HG02571 (cell line): ENCODE measurements around the gene ATP1B2.
A peak's percentile ranks its signal among the peaks of the same experiment; 100 is the strongest.

Experiments used
- ATAC-seq: cut with Tn5 transposase; IDR thresholded peaks from one replicate; pipeline ENCODE4 v1.9.1; 2021; ENCODE audit warnings: mild to moderate bottlenecking, moderate library complexity; ENCODE audit not compliant: unreplicated experiment

The ATP1B2 gene

GRCh38 chr17:7677388-7678067 lies 26.8 kb downstream of the ATP1B2 start:
- no peak for ATAC-seq

GRCh38 chr17:7684851-7685532 lies 34.3 kb downstream of the ATP1B2 start:
- ATAC-seq: no peak

- ATAC-seq: peak; percentile 40
Measured at GRCh38 chr17:7685533-7686221, 35.0 kb downstream of the ATP1B2 start.

GRCh38 chr17:7686222-7687071 lies 35.7 kb downstream of the ATP1B2 start:
- peak; percentile 38 for ATAC-seq

- ATAC-seq: no peak
Measured at GRCh38 chr17:7687072-7687907, 36.6 kb downstream of the ATP1B2 start, which contains the start of gene TP53. Gene TP53 (minus strand): TSS chr17:7687490. CDS start chr17:7676594, 10,896 bp downstream.

GRCh38 chr17:7687908-7688807 lies 37.4 kb downstream of the ATP1B2 start, which contains the start of gene WRAP53:
Gene WRAP53 (plus strand): TSS chr17:7688477. CDS start chr17:7688649, 172 bp downstream.
- peak; percentile 56 for ATAC-seq

GRCh38 chr17:7688808-7689316 lies 38.1 kb downstream of the ATP1B2 start:
- ATAC-seq: no peak

GRCh38 chr17:7695586-7695985 lies 44.9 kb downstream of the ATP1B2 start:
- no peak for ATAC-seq

- no peak for ATAC-seq
Measured at GRCh38 chr17:7697828-7698588, 47.3 kb downstream of the ATP1B2 start.

- ATAC-seq: no peak
Measured at GRCh38 chr17:7700510-7700909, 49.8 kb downstream of the ATP1B2 start.

- ATAC-seq: no peak
Measured at GRCh38 chr17:7701681-7702080, 51.0 kb downstream of the ATP1B2 start.

GRCh38 chr17:7702776-7703175 lies 52.0 kb downstream of the ATP1B2 start:
- ATAC-seq: no peak

GRCh38 chr17:7703584-7704479 lies 53.1 kb downstream of the ATP1B2 start:
- ATAC-seq: no peak

- no peak for ATAC-seq
Measured at GRCh38 chr17:7704601-7705268, 54.0 kb downstream of the ATP1B2 start, which contains the start of gene EFNB3. Gene EFNB3 (plus strand): TSS chr17:7705202. CDS start chr17:7705599, 397 bp downstream.

GRCh38 chr17:7705269-7706255 lies 54.8 kb downstream of the ATP1B2 start:
- ATAC-seq: no peak
